ENCODE measurements around the gene ERFE.
A peak's percentile ranks its signal among the peaks of the same experiment; 100 is the strongest.
"Not testable (repeated sequence)": the region's sequence is repeated elsewhere in the genome, so short reads cannot be mapped to it uniquely, and the experiment has no call there.

The ERFE gene

DNA sequence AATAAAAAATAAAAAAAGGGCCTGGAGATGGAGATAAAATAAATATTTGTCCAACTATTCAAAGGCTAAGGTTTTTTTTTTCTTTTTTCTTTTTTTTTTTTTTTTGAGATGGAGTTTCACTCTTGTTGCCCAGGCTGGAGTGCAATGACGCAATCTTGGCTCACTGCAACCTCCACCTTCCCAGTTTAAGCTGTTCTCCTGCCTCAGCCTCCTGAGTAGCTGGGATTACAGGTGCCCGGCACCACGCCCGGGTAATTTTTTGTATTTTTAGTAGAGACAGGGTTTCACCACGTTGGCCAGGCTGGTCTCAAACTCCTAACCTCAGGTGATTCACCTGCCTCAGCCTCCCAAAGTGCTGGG lies 12.3 kb downstream of the ERFE start:
- DNase-seq, result not testable (repeated sequence)

GRCh38 chr2:238171575-238172187 lies 12.9 kb downstream of the ERFE start:
- no peak for DNase-seq

DNA sequence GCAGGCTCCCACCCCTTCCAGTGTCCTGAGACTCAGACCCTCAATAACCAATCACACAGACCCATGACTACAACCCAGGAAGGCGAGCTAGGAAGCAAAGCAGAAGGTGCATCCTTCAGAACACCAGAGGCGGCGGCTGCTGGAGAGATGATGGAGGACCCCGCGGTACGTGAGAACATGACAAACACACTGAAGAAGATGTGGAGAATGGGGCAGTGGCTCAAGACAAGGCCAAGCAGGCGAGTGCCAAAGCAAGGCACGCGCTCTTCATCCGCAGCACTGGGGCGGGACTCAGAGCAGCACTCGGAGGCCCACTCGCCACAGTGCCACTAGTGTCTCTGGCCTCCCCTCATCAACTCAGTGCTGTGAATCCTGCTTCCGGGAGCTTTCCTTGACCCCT lies 13.7 kb downstream of the ERFE start:
- DNase-seq, result no peak

DNA sequence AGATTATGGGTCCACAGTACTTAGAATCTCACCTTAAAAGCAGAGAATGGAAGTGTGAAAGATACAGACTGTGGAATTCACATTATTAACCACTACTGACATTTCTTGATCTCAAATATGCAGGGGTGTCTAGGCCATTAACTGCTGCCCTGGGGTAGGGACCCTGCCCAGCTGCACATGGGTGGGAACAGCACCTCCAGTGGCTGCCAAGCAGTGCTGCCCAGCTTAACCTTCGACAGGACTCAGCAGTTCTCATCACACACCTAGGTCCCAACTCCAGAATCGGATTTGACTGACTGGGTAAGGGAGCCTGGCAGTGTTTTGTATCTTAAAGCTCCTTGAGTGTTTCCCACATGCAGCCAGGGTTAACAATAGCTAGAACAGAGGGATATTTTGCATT lies 14.9 kb downstream of the ERFE start:
- DNase-seq, result no peak

- DNase-seq, result no peak
Measured at GRCh38 chr2:238174291-238174690, 15.5 kb downstream of the ERFE start.

DNA sequence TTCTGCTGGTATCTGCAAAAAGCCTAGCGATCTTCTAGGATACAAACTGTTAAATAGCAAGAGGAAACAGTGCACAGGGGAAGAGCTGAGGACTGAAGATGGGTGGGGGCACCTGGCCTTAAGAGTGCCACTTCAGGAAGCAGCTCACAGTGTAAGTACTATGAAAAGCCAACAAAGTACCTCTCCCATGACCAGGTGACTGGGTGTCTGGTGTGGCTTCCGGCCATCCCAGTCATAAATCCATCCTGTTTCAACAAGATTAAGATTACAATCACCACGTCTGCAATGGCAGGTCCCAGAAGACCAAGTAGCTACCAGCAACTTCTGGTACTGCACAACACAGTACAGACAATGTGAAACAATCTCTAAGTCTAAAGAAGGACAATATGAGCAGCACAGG lies 15.9 kb downstream of the ERFE start:
- no peak for DNase-seq

DNA sequence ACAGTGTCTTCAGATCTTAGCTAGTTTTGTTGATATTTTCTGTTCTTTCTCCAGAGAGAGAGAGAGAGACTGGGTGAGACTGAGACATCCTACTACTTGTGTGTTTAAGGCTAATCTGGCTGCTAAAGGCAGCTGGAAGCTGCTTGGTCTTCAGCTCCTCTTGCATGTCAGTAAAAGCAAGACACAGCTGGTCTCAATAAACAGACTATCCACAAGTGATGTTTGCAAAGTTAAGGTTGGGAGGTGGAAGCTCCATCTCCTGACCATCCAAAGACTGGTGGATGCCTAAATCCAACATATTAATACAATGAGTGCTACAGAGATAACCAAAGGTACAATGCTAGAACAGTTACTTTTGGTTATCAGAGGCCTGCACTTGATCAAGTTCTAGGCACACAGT lies 17.8 kb downstream of the ERFE start:
- no peak for DNase-seq

GRCh38 chr2:238180554-238180953 lies 21.8 kb downstream of the ERFE start:
- DNase-seq, result no peak

GRCh38 chr2:238182362-238182761 lies 23.6 kb downstream of the ERFE start:
- DNase-seq, result no peak

- DNase-seq, result no peak
Measured at GRCh38 chr2:238183821-238184220, 25.1 kb downstream of the ERFE start.

GRCh38 chr2:238187618-238188548 lies 29.1 kb downstream of the ERFE start:
- DNase-seq, result no peak

GRCh38 chr2:238190445-238190844 lies 31.7 kb downstream of the ERFE start:
- no peak for DNase-seq

- no peak for DNase-seq
Measured at GRCh38 chr2:238202326-238203093, 43.7 kb downstream of the ERFE start.

DNA sequence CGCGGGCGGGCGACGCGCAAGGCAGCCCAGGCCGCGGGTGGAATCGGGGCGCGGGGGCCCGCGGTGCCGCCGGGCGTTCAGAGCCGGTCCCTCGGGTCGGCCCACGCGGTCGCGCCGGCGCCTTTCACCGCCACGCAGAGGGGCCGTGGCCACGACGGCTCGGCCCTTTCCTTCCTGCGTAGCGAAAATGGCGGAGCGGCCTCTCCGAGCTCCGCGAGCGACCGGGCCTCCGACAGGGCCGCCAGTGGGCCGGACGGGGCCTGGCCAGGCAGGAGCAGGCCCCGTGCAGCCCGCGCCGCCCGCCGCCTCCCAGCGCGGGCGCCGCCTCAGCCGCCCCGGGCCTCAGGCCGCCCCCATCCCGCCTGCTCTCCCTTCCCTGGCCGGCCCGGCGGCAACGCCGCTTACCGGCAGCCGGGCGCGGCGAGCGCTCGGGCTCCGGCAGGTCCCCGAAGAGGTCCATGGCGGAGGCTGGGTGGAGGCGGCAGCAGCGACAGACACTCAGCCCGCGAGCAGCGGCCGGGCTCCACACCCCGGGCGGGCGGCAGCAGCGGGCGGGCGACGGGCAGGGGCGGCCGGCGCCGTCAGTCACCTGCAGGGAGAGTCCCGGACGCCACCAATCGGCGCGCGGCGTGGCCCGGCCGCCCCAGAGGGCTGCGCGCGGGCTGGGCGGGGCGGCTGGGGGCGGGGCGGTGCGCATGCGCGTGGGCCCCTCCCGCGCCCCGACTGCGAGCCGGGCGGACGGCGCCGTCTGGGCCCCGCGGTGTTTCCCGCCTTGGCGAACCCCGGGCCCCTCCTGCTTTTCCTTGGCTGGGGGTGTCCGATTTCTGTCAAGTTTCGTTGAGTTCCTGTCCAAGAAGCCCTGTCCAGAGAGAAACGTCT lies 44.6 kb downstream of the ERFE start, which contains the start of gene ILKAP:
ILKAP (minus strand) TSS at position 602 of the 879 bp plus-strand sequence; CDS start at position 460, 142 bp downstream.
- DNase-seq, result peak; percentile 46

DNA sequence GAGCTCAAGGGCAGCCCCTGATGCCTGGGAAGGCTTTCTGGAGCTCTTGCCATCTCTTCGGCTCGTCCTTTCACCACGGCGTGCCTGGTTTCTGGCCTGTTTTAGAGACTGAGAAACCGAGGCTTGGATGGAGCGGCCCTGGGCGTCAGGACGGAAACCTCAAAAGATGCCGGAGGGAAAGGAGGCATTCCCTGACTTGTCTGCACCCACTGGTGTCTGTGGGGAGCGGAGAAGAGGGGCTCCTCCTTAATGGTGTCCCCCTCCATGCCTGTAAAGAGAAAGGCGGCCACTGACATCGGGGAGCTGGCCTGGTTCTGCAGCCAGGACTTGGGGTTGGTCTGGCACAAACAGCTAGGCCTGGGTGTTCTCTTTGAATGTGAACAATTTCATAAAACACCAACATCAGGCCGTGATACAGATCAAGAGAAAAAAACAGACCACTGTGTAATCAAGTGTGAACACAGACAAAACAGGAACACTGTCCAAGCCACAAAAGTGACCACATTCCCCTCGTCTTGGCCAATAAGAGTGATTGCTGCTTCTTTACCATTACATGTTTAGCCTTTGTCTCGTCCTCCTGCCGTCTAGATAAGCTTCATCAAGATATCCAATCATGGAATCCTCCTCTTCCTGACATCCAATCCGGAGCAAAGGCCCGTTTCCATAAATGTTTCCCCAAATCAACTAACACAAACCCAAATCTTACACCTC lies 45.4 kb downstream of the ERFE start:
- DNase-seq, result no peak

GRCh38 chr2:238207006-238207405 lies 48.2 kb downstream of the ERFE start:
- DNase-seq, result no peak

DNA sequence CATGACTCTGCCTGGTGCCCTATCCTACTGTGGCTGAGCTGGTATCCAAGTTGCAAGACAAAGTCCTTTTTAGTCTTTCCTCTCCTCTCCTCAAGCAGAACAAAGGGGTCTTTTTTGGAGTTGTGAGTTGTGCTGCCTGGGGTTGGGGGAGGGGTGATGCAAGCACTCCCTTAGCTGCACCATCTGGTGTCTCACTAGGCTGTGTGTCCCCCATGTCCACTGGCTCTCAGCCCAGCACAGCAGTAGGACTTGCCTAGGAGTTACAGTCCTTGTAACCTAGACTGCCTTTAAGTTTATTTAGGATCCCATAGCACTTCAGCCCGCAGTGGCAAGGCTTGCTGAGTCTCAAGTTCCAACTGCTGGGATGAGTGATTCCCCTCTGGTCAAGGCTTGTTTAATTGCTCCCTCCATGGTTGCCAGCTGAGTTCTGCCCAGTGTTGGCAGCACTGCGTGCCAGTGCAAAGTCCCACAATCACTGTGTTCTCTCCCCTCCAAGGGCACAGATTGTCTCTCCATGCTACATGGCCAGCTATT lies 57.9 kb downstream of the ERFE start:
- DNase-seq, result no peak
